Activated naive CD4-positive, alpha-beta T cell treated with anti-CD3 and anti-CD28 coated beads, Interleukin-2, amount 10 ng/mL, durations not matched to agents 7 days and 5 days (primary cell): Measurements from ENCODE around the gene ASTN1.

Experiments used
- CTCF ChIA-PET: fragments of 350-600 bp; sonication (Branson Sonifier 250); formaldehyde crosslinking; loops from one replicate; lab custom pipeline; 2021; ENCODE audit warnings: antibody characterized with exemption; lab: Charles Lee
- DNase-seq: peaks from one replicate; pipeline ENCODE4 v3.0.0-alpha.2; 2020
- H3K27ac Mint-ChIP-seq: one replicate; pipeline ENCODE4 v1.8.0; 2021; ENCODE audit warnings: mild to moderate bottlenecking, moderate library complexity, mixed read lengths
- H3K27me3 Mint-ChIP-seq: one replicate; pipeline ENCODE4 v1.8.0; 2021; ENCODE audit warnings: mild to moderate bottlenecking, mixed read lengths
- H3K36me3 Mint-ChIP-seq: one replicate; pipeline ENCODE4 v1.8.0; 2021; ENCODE audit warnings: mixed read lengths
- H3K4me1 Mint-ChIP-seq: one replicate; pipeline ENCODE4 v1.8.0; 2021; ENCODE audit warnings: mixed read lengths
- H3K4me3 Mint-ChIP-seq: one replicate; pipeline ENCODE4 v1.8.0; 2021; ENCODE audit warnings: mild to moderate bottlenecking, moderate library complexity, mixed read lengths
- H3K9me3 Mint-ChIP-seq: one replicate; pipeline ENCODE4 v1.8.0; 2021; ENCODE audit warnings: mixed read lengths

Gene ASTN1

DNA sequence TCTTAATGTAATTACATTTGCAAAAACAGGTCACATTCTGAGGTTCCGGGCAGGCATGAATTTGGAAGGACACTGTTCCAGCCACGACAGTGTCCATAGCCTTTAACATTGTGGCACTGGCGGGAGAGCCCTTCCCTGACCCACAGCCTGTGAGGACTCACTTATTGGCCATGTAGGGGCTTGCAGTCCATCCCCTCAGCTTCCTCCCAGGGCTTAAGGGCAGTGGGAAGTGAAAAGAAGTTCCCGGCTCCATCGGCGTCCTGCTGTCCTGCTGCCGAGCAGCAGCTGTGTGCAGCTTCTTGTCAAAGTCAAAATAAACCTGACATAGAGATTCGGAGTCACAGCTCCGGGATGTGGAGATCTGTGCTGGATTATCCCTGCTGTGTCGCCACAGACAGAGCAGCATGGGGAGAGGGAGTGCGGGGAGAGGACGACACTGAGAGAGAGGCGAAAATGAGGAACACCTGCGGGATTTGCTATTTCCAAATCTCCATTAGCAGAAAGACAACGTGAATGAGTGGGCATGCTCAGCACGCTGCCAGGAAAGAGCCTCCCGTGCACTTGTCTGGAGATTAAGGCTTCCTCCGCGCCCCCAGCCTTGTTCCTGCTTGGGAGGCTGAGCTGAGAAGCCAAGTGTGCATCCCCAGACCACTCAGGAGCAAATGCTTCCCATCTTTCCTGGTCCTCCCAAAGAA is 260.3 kb downstream of the ASTN1 start:
- no peaks in the 10 kb centered on the region for H3K27me3 Mint-ChIP-seq
- CTCF ChIA-PET, result no interaction called here
- no peaks in the 10 kb centered on the region for H3K4me1 Mint-ChIP-seq
- H3K4me3 Mint-ChIP-seq, result no peak overlapping the region
- H3K9me3 Mint-ChIP-seq, result no peaks in the 10 kb centered on the region
- no peak overlapping the region for H3K27ac Mint-ChIP-seq
- no peak for DNase-seq
- H3K36me3 Mint-ChIP-seq, result no peaks in the 10 kb centered on the region

DNA sequence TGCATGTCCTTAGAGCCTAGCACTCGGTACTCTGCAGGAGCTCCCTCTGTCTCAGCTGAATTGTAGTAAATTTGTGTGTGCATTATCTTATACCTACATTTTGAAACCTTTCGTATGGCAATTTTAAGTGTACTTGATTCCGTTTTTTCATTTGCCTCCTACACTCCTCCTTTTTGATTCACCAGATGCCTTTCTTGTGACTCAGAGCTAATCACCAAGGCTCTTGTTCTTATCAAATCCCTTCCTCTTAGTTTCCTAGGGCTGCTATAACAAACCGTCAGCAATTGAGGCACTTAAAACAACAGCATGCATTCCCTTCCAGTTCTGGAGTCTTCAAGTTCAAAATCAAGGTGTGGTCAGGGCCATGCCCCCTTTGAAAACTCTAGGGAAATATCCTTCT is 261.0 kb downstream of the ASTN1 start:
- H3K27ac Mint-ChIP-seq, result no peak overlapping the region
- no peak for DNase-seq
- H3K27me3 Mint-ChIP-seq, result no peaks in the 10 kb centered on the region
- no peaks in the 10 kb centered on the region for H3K36me3 Mint-ChIP-seq
- H3K4me3 Mint-ChIP-seq, result no peak overlapping the region
- CTCF ChIA-PET, result no interaction called here
- no peaks in the 10 kb centered on the region for H3K4me1 Mint-ChIP-seq
- H3K9me3 Mint-ChIP-seq, result no peaks in the 10 kb centered on the region

DNA sequence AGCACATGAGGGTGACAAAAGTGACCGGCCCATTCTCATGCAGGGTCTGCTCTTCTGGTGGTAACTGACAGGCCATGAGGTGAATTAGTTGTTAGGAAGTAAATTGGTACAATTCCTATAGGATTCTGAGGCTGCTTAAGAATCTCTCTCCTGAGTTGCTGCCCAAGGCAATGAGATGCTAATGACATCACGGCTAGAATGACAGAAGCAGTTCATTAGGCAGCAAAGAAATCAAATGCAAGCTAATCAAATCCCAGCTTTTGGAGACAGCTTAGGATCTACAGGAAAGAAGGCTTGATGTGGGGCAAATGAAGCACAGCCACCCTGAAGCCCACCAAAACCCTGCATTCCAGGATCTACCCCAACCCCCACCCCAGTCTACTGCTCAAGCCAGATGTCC is 265.2 kb downstream of the ASTN1 start:
- peaks cover 4% of the 10 kb centered on the region for H3K4me1 Mint-ChIP-seq
- H3K27me3 Mint-ChIP-seq, result no peaks in the 10 kb centered on the region
- no peaks in the 10 kb centered on the region for H3K9me3 Mint-ChIP-seq
- no peak overlapping the region for H3K4me3 Mint-ChIP-seq
- H3K36me3 Mint-ChIP-seq, result no peaks in the 10 kb centered on the region
- no peak overlapping the region for H3K27ac Mint-ChIP-seq
- no peak for DNase-seq
- CTCF ChIA-PET, result interaction anchor here (1.5 to 1.8 kb wide), 2 partner anchors 1046 to 1048 kb away, joined by 3 to 5 read pairs; no protein-coding TSS in a partner anchor

DNA sequence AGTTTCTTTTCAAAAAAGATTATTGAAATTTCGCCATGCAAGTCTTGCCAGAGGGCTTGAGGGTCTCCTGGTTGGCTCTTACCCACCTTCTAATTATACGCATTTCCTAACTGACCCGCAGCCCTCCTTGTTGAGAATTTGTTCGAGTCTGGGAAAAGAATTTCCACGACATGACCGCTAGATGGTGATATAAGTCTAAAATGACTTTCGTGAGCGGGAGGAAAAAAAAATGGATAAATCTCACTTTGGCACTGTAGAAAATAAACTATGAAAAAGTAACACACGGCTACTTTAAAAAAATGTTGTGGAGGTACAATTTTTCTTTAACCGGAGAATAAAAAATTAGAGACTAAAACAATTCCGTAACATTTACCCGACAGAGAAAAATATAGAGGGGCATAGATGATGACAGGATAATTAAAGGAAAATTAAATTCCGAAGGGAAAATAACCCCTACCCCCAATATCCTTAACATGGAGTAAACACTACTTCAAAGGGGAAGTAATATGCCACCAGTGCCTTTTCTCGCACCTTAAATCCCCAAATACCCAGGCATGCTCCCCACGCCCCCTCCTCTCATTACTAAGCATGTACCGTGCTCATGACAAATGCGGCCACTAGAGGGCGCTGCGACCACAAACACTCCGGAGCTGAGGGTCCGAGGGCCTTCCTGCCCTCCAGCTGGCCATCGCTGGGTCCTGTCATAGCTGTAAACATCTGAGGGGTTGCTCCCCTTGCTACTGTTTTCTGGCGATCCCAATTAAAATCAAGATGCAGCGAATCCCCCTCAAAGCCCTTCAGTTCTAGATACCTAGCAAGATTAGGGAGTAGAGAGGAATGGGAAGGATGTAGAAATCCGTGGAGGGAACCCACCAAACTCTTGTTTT is 266.9 kb downstream of the ASTN1 start:
- peak; percentile 48 for DNase-seq
- Mint-ChIP-seq H3K27me3 (no peaks in the 10 kb centered on the region), H3K4me1 (peaks cover 4% of the 10 kb centered on the region), H3K4me3 (no peak overlapping the region), H3K9me3 (no peaks in the 10 kb centered on the region), H3K27ac (no peak overlapping the region), H3K36me3 (no peaks in the 10 kb centered on the region)
- CTCF ChIA-PET, result interaction anchor here (0.6 to 1.8 kb wide), 10 partner anchors 10 to 1048 kb away, joined by 3 to 5 read pairs (median 3); partner anchors contain the start of gene BRINP2

DNA sequence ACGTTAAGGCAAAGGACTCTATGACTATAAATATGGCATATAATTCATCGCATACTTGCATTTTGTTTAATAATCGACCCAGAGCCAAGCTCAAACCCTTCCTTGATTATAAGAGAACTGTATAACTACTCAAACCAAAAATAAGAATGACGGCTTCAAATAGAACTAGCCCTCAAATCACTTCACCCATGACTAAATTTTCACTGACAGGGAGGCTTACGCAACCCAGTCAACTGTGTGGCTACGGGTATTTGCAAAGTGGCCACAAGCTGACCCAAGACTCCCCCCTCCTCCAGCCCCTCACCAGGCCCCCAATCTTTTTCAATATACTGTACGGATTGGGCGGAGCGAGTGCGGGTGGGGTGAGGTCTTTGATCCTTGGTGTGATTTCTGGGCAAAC is 268.3 kb downstream of the ASTN1 start:
- CTCF ChIA-PET, result interaction anchor here (0.7 to 1.6 kb wide), 4 partner anchors 9 to 1049 kb away, joined by 3 read pairs; no protein-coding TSS in a partner anchor

DNA sequence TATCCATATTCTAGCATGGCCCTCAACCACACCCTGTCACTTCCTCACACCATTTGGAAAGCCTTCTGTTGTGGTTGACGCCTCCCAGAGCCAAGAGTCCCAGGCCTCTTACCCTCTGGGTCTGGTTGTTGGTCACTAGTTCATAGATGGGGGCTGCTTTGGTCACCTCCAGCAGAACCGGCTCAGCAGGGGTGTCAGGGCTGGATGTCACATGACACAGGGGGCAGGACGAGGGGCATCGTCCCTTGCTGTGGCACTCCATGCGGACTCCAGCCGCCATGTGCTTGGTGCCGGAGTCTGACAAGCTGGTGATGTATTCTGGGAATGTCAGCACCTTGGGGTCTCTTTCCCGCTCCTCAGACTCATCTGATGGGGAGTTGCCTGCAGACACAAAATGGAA is 270.1 kb downstream of the ASTN1 start:
- no peak overlapping the region for H3K27ac Mint-ChIP-seq
- no peaks in the 10 kb centered on the region for H3K9me3 Mint-ChIP-seq
- DNase-seq, result no peak
- CTCF ChIA-PET, result interaction anchor here (1.4 kb wide), 1 partner anchor 14 kb away, joined by 4 read pairs; no protein-coding TSS in a partner anchor
- H3K36me3 Mint-ChIP-seq, result no peaks in the 10 kb centered on the region
- no peak overlapping the region for H3K4me3 Mint-ChIP-seq
- peaks cover 4% of the 10 kb centered on the region for H3K4me1 Mint-ChIP-seq
- no peaks in the 10 kb centered on the region for H3K27me3 Mint-ChIP-seq

More for the DNA sequence above, 268.3 kb downstream of the ASTN1 start:
- DNase-seq, result no peak
- no peaks in the 10 kb centered on the region for H3K27me3 Mint-ChIP-seq
- peaks cover 4% of the 10 kb centered on the region for H3K4me1 Mint-ChIP-seq
- H3K27ac Mint-ChIP-seq, result no peak overlapping the region
- no peaks in the 10 kb centered on the region for H3K9me3 Mint-ChIP-seq
- no peaks in the 10 kb centered on the region for H3K36me3 Mint-ChIP-seq
- H3K4me3 Mint-ChIP-seq, result no peak overlapping the region

DNA sequence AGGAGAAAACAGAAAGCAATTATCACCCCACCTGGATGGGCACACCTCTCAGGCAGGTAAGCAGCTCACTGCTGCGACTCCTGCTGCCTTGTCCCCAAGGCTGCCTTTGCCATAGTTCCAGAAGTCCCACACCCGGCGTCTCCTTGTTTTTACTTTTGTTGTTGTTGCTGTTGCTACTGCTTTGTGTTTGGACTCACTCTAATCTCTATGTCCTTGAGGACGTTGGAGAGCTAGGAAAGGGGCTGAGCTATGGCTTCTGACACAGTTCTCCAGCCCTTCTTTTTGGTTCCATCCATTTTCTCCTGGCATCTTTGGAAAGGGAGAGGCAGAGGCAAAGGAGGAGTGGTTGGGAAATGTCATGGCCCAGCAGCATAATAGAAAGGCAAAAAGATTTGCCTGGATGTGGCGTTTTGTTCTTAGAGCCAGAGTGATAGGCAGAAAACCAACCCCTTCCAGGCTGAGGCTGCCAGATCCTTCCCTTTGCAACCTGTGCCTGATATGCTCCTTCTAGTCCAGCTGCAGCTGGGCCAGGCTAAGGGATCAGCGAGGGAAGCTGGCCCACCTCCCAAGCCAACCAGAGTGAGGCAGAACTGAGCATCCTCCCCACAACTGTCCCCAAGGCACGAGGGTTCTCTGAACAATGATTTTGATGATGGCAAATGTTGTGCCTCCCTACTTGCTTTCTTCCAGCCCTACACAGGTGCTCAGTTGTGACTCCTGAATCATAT is 270.7 kb downstream of the ASTN1 start:
- DNase-seq, result no peak
- no peaks in the 10 kb centered on the region for H3K27me3 Mint-ChIP-seq
- H3K9me3 Mint-ChIP-seq, result no peaks in the 10 kb centered on the region
- no peak overlapping the region for H3K4me3 Mint-ChIP-seq
- CTCF ChIA-PET, result interaction anchor here (1.4 kb wide), 1 partner anchor 13 kb away, joined by 4 read pairs; no protein-coding TSS in a partner anchor
- H3K36me3 Mint-ChIP-seq, result no peaks in the 10 kb centered on the region
- H3K27ac Mint-ChIP-seq, result no peak overlapping the region
- peaks cover 4% of the 10 kb centered on the region for H3K4me1 Mint-ChIP-seq

DNA sequence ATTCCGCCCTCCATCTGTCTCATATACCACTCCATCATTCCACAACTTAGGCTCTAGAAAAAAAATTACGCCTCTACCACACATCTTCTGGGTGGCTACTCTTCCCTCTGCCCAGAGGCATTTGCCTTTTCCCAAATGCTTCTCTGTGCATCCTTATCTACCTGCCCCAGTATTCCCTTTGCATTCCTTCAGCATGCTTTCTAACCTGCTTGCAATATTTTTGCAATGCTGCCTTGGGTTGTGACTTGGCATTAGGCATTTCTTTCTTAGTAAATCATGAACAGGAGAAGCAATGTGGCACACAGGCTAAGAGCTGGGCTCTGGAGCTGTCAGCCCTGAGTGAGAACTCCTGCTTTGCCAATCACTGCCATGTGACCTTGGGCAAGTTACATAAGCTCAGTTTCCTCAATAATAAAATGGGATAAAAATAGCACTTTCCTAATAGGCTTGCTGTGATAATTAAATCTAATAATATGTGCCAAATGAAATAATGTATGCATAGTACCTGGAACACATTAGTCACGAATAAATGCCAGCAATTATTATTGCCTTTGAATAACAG is 276.0 kb downstream of the ASTN1 start:
- Mint-ChIP-seq H3K4me3 (no peak overlapping the region), H3K27me3 (no peaks in the 10 kb centered on the region), H3K4me1 (no peaks in the 10 kb centered on the region), H3K36me3 (no peaks in the 10 kb centered on the region), H3K9me3 (no peaks in the 10 kb centered on the region), H3K27ac (no peak overlapping the region)
- CTCF ChIA-PET, result no interaction called here
- DNase-seq, result no peak

DNA sequence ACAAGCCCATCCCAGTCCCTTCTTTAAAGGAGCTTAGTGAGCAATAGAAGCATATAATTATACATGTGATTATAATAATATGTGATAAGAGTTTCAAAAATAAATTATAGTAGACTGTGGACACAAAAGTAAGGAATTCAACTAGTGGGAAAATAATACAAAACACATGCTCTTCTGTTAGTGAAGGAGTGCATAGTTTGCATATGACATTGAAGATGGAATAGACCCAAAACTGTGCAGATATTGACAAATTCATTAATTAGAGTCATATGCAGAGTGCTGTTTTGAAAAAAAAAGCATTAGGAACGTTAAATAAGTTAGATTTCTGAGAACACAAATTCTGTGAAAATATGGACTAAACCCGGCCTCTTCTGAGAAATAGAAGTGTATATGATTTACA is 278.8 kb downstream of the ASTN1 start:
- Mint-ChIP-seq H3K27ac (no peak overlapping the region), H3K4me3 (no peak overlapping the region), H3K4me1 (no peaks in the 10 kb centered on the region), H3K27me3 (no peaks in the 10 kb centered on the region), H3K36me3 (no peaks in the 10 kb centered on the region), H3K9me3 (no peaks in the 10 kb centered on the region)
- DNase-seq, result no peak
- CTCF ChIA-PET, result no interaction called here

DNA sequence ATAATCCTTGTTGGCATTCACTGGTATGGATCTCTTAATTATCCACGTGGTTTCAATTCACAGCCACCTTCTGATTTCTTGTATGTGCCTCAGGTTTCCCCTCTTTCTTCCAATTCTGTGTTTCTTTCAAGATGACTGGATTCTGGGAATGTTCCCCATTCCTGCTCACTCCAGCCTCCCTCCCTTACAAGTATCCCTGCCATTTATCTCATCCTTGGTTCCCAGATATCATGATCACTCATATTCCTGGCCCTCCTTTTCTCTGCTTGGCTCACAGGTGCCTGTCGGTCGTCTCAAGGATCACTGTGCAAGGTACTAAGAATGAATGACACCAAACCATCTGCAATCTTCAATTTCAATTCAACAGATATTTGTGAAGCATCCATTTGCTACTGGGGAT is 279.2 kb downstream of the ASTN1 start:
- H3K9me3 Mint-ChIP-seq, result no peaks in the 10 kb centered on the region
- H3K36me3 Mint-ChIP-seq, result no peaks in the 10 kb centered on the region
- H3K4me3 Mint-ChIP-seq, result no peak overlapping the region
- H3K27me3 Mint-ChIP-seq, result no peaks in the 10 kb centered on the region
- H3K27ac Mint-ChIP-seq, result no peak overlapping the region
- DNase-seq, result no peak
- H3K4me1 Mint-ChIP-seq, result no peaks in the 10 kb centered on the region
- CTCF ChIA-PET, result no interaction called here

DNA sequence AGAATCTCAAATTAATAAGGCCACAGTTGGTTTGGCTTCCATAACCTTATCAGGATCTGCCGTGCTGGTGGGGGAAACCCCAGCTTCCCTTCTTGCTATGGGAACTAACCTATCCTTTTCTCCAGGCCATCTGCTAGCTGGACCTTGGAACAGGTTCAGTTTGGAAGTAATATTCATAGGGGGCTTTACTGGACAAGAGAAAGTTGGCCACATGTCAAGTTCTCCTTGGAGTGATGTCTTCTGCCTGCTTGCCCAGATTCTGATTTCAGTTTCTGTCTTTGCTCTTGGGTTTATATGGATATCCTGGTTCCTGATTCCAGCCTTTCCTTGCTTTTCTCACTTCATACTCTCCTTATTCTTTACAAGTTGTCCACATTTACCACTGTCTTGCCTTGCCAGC is 279.6 kb downstream of the ASTN1 start:
- no peaks in the 10 kb centered on the region for H3K9me3 Mint-ChIP-seq
- no peak overlapping the region for H3K27ac Mint-ChIP-seq
- H3K4me3 Mint-ChIP-seq, result no peak overlapping the region
- DNase-seq, result no peak
- CTCF ChIA-PET, result interaction anchor here (1.0 kb wide), 1 partner anchor 12 kb away, joined by 3 read pairs; no protein-coding TSS in a partner anchor
- no peaks in the 10 kb centered on the region for H3K36me3 Mint-ChIP-seq
- no peaks in the 10 kb centered on the region for H3K4me1 Mint-ChIP-seq
- H3K27me3 Mint-ChIP-seq, result no peaks in the 10 kb centered on the region

DNA sequence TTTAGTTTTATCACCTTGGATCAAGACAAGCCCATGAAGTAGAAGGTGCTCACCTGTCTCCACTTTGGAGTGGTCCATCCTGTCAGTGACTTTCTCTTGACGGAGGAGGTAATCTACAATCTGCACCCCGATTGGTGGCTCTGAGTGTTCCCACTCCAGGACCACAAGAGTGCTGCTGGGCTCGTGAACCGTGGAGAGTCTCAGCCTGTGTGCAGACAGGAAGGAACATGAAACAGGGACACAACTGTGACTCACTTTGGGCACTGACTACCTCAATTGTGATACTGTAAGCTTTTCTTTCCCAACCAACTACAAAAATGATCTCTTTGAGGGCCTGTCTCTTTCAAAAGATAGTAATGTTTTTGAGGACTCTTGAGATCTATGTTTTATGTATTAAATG is 280.2 kb downstream of the ASTN1 start:
- H3K36me3 Mint-ChIP-seq, result no peaks in the 10 kb centered on the region
- H3K27me3 Mint-ChIP-seq, result no peaks in the 10 kb centered on the region
- no peak overlapping the region for H3K27ac Mint-ChIP-seq
- H3K4me3 Mint-ChIP-seq, result no peak overlapping the region
- no peaks in the 10 kb centered on the region for H3K9me3 Mint-ChIP-seq
- DNase-seq, result no peak
- CTCF ChIA-PET, result interaction anchor here (1.0 kb wide), 1 partner anchor 13 kb away, joined by 3 read pairs; no protein-coding TSS in a partner anchor
- H3K4me1 Mint-ChIP-seq, result no peaks in the 10 kb centered on the region

DNA sequence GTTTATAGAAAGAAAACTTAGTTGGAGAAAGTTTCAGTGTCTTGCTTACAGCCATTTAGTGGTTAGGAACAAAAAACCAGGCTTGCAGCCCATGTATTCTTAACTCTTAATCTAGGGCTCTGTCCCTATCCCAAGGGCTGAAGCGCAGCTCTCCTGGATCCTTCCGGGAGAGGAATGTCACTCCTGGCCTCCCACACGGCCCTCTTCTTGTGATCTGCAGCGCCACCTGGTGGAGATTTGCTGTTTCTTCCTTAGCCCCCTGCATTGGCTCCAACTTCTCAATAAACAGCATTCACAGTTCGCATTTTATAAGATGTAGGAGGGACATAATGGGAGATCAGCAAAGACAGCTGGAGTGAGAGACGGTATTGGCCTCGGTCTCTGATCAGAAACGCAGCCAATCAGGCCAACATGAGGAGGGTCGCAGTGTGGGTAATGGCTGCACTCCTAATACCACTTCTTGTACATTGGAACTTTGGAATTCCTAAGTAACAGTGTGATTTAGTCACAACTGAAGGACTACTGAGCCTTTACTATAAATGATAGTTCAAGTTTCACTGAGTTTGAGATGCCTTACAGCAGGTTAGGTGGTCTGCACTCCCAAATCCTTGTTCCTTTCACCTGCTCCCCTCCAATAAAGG is 283.4 kb downstream of the ASTN1 start:
- peak; percentile 59 for DNase-seq
- CTCF ChIA-PET, result interaction anchor here (0.7 to 2.0 kb wide), 4 partner anchors 13 to 1503 kb away, joined by 3 to 6 read pairs (median 4); no protein-coding TSS in a partner anchor
- no peak overlapping the region for H3K4me3 Mint-ChIP-seq
- no peak overlapping the region for H3K27ac Mint-ChIP-seq
- no peaks in the 10 kb centered on the region for H3K4me1 Mint-ChIP-seq
- no peaks in the 10 kb centered on the region for H3K27me3 Mint-ChIP-seq
- H3K36me3 Mint-ChIP-seq, result no peaks in the 10 kb centered on the region
- H3K9me3 Mint-ChIP-seq, result no peaks in the 10 kb centered on the region
